ENCODE measurements around the gene IL5RA.

The IL5RA gene

GRCh38 chr3:3110299-3110630 lies at the start of gene IL5RA:
TSS of gene IL5RA (minus strand) at chr3:3110374. CDS start at chr3:3104984, 5,390 bp downstream.
- no peak for ATAC-seq
- TF ChIP-seq RARB (CRISPR knock-in tag; IDR thresholded peaks at IDR 0.05): no peak
- no peak for TF ChIP-seq CSRNP3 (CRISPR knock-in tag; IDR thresholded peaks at IDR 0.05)
- no peak for TF ChIP-seq PATZ1 (CRISPR knock-in tag; IDR thresholded peaks at IDR 0.05; ENCODE audit: borderline replicate concordance)
- TF ChIP-seq ZNF8 (CRISPR knock-in tag; IDR thresholded peaks at IDR 0.05): no peak
- no peak for TF ChIP-seq SNAI2 (CRISPR knock-in tag; IDR thresholded peaks at IDR 0.05)

GRCh38 chr3:3157484-3157883 lies 47.3 kb upstream of the IL5RA start:
- no peak for ATAC-seq
- no peak for TF ChIP-seq ESRRG (CRISPR knock-in tag; IDR thresholded peaks at IDR 0.05)
- TF ChIP-seq ARNTL (CRISPR knock-in tag; IDR thresholded peaks at IDR 0.05; ENCODE audit: borderline replicate concordance, low read depth): no peak
- no peak for TF ChIP-seq ZNF70 (CRISPR knock-in tag; IDR thresholded peaks at IDR 0.05)
- no peak for TF ChIP-seq TCF4 (CRISPR knock-in tag; IDR thresholded peaks at IDR 0.05; ENCODE audit: borderline replicate concordance)
- no peak for TF ChIP-seq PATZ1 (CRISPR knock-in tag; IDR thresholded peaks at IDR 0.05; ENCODE audit: borderline replicate concordance)
- TF ChIP-seq TOX (CRISPR knock-in tag; IDR thresholded peaks at IDR 0.05; ENCODE audit: borderline replicate concordance): no peak
- no peak for TF ChIP-seq ZFP30 (CRISPR knock-in tag; IDR thresholded peaks at IDR 0.05)
- TF ChIP-seq OSR1 (CRISPR knock-in tag; IDR thresholded peaks at IDR 0.05): no peak
- no peak for TF ChIP-seq BACH2 (CRISPR knock-in tag; IDR thresholded peaks at IDR 0.05; ENCODE audit: borderline replicate concordance)
- no peak for TF ChIP-seq RARB (CRISPR knock-in tag; IDR thresholded peaks at IDR 0.05)
- TF ChIP-seq GLIS3 (CRISPR knock-in tag; IDR thresholded peaks at IDR 0.05): no peak
- TF ChIP-seq ZFP3 (CRISPR knock-in tag; IDR thresholded peaks at IDR 0.05): no peak
- TF ChIP-seq ZNF565 (CRISPR knock-in tag; conservative IDR thresholded peaks at IDR 0.05; ENCODE audit: low read depth): no peak
- no peak for TF ChIP-seq TSHZ2 (CRISPR knock-in tag; IDR thresholded peaks at IDR 0.05)
- no peak for TF ChIP-seq ZC3H10 (CRISPR knock-in tag; IDR thresholded peaks at IDR 0.05)
- TF ChIP-seq ISL1 (CRISPR knock-in tag; IDR thresholded peaks at IDR 0.05): no peak

GRCh38 chr3:3154879-3155610 lies 44.9 kb upstream of the IL5RA start:
- no peak for ATAC-seq
- TF ChIP-seq ZNF565 (CRISPR knock-in tag; conservative IDR thresholded peaks at IDR 0.05; ENCODE audit: low read depth): no peak
- no peak for TF ChIP-seq GLIS3 (CRISPR knock-in tag; IDR thresholded peaks at IDR 0.05)
- TF ChIP-seq TCF4 (CRISPR knock-in tag; IDR thresholded peaks at IDR 0.05; ENCODE audit: borderline replicate concordance): no peak
- TF ChIP-seq ESRRG (CRISPR knock-in tag; IDR thresholded peaks at IDR 0.05): no peak
- no peak for TF ChIP-seq BACH2 (CRISPR knock-in tag; IDR thresholded peaks at IDR 0.05; ENCODE audit: borderline replicate concordance)
- TF ChIP-seq CSRNP3 (CRISPR knock-in tag; IDR thresholded peaks at IDR 0.05): no peak

Data from SK-N-SH treated with all-trans-retinoic acid at 6 μM for 48 hours (cell line).